Stimulated activated CD4-positive, alpha-beta T cell treated with anti-CD3 and anti-CD28 coated beads, Interleukin-4, amount 100 ng/mL, for 48 hours (primary cell): ENCODE measurements around the gene PTPRD.

Experiments
- DNase-seq, 2 donors: peaks; one replicate each; pipeline ENCODE4 v3.0.0-alpha.2; 2020; ENCODE audit warnings: low read depth in 2 of 2

Gene PTPRD

DNA sequence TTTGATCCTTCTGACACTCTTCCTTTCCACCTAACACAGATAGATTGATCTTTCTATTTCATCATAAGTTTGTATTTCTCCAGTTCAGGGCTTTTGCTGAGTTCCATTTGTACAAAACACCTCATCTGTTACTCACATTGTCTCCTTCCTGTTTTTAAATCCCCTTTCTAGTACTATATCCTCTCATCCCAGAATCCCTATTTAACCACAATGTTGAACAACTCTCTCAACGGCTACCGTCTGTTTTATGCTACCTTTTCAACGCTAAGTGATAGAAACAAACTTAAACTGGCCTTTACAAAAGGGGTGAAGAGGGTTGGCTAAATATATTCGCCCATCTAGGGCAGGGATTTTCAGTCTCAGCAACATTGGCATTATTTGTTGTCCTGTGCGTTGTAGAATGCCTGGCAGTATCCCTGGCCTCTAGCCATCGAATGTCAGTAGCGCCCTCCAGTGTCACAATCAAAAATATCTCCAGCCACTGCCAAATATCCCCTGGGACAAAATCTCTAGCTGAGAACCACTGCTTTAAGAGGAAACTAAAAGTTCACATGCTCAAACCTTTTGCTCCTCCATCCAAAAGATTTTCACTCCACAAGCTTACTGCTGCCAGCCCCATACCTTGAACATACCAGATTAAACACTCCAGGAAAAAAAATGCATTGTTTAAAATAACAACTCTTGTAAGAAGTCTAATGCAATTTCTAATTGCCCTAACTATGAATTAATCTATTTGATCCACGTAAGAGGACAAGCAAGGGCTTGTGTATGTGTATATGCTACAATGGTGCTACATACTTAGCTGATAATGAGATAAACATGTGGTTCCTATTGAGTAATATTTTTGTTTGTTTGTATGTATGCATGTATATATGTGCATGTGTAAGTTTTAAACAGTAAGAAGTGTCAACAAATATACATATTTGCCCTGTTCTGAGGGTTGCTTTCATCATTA lies 344.0 kb downstream of the PTPRD start:
- no peak for DNase-seq

DNA sequence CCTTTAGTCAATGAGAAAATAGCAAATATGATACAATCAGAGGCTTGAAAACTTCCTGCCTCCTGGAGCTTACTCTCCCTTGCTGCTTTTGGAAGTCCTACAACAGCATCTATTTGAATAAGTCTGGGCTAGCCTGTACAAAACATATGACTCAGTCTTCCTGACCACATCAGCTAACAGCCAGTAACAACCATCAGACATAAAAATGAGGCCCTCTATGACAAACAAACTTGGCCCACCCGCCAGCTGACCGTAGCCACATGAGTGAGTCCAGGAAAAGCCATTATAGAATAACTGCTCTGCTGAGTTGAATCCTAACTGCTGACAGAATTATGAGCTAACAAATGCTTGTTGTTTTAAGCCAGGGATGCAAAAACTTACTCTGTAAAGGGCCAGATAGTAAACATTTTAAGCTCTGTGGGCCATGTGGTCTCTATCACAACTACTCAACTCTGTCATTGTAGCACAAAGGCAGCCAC lies 347.6 kb downstream of the PTPRD start:
- no peak for DNase-seq

DNA sequence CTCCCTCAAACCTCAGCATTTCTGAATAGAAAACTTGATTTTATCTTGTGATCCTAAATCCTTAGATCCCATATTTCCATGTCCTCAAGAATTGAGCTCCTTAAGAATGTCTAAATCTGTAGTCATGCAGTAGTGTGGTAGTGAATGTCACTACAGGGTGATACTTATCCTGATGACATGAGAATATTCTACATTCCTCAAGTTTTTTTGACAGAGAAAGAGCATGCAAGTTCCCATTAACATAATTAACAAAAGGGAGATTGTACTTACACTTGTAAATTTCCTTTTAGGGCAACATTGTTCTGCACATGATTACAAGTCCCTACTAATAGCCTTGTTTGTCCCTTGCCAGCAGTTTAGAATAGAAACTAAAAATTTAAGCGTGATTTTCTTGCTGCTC lies 352.3 kb downstream of the PTPRD start:
- DNase-seq = no peak

DNA sequence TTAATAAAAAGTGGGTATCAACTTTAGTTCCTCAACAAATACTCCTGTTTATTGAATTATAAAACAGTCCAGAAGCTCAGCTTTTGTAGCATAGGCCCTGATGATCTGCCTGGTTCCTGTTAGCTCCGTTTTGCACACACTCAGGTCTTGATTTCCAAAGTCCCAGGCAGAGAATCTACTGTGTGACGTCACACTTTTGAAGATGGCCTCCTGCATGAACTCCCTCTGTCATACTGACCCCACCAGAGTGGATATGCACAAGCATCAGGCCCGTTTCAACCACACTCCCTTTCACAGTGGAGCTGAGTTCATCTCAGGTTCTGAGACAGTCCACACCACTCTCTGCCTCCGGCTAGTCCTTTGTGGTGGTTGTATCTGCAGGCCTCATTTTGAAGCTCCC lies 353.1 kb downstream of the PTPRD start:
- no peak for DNase-seq

DNA sequence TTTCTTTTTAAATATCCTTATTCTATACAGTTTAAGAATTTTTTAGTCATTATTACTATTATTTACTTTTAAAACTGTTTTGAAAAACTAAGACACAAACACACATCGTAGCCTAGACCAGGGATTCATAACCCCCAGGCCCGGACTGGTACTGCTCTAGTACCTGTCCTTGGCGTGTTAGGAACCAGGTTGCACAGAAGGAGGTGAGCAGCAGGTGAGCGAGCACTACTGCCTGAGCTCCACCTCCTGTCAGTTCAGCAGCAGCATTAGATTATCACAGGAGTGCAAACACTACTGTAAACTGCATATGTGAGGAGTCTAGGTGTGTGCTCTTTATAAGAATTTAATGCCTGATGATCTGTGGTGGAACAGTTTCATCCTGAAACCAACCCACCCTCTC lies 357.0 kb downstream of the PTPRD start:
- DNase-seq = no peak

DNA sequence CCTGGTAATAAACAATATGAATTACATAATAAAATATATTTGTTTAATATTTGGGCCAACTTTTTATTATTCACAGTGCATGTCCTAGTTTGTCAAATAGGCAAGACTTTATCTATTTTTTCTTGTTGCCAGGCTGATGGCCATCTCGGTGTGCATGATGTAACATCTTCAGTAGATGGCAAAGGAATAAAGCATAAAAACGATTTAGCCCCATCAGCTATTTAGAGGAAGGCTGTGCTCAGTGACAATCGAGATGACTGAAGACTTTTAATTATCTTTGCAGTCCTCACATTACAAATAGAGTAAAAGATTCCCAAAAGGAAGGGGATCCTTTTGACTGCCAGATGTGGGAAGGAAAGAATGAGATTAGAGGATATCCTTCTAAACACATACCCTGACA lies 358.5 kb downstream of the PTPRD start:
- no peak for DNase-seq

DNA sequence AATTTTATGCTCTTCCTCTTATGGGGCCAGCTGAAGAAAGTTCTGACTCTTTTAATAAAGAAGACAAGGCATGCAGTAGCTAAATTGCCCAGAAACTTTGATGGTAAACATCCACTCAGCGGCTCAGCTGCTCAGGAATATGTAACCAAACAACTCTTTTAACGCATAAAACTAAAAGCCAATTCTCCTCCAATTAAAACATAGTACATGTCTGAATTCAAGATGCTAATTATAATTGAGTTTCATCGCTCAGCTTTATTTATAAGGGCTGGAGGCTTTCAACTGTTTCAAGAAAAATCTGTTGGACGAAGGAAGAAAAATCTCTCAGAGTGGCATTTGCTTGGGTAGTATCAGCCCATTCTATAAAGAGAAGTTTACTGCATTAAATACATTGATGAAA lies 359.5 kb downstream of the PTPRD start:
- DNase-seq = no peak

DNA sequence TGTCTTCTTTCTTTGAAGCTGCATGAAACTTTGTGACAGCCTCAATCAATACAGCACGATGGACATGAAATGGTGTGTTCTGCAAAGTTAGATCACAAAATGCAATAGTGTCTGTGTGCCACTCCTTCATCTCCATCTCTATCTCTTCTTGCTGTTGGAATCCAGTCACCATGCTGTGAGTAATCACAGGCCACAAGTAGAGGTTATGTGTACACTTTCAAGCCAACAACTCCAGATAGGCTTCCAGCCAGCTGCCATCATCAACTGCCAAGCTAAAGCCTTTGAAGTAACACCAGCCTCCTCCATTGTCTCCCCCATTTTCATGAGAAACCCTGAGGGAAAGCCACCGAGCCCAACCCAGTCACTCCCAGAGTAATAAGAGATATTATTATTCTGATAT lies 360.6 kb downstream of the PTPRD start:
- no peak for DNase-seq

DNA sequence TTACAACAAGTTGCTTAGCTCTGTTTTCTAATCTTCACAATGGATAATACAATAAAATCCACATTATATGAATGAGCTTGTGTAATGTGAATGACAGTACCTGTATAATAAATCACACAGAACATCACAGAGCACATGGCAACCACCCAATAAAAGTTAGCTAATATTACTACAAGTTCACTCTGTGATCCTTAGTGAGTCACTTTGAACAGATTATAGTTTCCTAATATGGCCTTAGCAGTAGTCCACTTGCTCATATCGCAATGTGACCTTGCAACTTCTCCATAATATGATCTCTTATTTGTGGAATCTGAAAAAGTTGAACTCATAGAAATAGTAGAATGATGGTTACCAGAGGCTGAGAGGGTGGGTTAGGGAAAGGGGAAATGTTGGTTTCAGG lies 361.3 kb downstream of the PTPRD start:
- no peak for DNase-seq

DNA sequence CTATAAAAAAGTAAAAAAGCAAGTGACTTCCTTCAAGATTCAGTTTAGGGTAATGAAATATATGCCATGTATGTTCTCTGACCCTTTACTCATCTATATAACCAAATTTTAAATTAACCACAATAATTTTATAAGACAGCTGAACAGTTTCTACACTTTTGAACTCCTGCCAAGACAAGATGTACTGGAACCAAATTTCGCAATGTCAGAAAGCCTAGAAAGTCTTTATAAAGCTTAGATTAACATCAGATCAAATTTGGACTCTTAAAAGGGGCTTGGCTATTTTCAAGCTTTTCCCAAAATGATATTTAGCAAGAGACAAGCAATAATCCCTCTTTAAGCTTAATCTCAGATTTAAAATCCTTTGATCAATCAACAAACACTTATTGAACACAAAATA lies 362.6 kb downstream of the PTPRD start:
- DNase-seq = no peak

DNA sequence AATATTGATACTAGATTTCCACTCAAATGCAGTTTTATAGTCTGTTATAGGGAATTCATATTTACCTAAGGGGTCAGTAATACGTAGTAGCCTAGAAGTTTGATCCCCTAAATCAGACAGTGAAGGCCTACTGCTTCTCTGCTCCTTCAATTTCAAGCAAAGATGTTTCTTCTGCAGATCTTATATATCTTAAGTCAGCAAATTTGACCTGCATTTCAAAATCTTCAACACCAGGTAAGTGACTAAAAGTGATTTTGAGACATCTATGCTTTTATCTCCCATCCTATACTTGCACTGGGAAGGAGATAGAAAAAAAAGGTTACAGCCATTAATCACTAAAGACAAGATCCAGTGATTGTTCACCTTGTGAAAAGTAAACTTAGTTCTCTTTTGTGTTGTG lies 363.9 kb downstream of the PTPRD start:
- DNase-seq = no peak

DNA sequence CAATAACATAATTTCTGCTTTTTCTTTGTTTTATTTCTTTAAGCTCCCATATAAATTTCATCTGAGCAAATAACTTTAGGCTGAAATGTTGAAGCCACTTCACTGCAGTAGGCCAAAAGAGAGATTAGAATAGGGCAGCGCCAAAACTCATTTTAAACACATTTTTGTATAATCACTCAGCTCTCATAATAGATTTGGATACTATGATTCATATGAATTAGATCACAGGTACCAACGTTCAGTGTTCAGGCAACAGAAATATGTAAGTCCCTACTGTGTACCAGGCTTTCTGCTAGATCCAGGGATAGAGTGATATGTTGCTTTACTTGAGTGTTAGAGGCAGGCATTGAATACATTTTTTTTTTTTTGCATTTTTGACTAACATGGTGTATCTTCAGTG lies 370.5 kb downstream of the PTPRD start:
- DNase-seq = no peak

DNA sequence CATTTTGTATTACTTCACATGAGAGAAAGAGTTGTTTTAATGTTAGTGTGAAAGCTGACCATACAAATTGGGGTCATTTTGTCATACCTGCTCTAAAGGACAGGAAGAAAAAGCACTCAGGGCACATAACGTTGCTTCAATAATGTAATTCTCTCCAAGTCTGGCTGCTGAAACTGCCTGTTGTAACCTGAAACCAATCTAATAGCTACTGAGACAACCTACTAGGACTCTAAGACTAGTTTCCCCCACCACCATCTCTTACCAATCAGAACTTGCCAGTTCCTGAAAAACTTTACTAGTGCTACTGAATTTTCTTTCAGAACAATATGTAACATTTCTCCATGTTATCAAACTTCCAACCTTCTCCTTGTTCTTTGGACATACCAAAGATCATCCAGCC lies 374.7 kb downstream of the PTPRD start:
- DNase-seq = no peak

DNA sequence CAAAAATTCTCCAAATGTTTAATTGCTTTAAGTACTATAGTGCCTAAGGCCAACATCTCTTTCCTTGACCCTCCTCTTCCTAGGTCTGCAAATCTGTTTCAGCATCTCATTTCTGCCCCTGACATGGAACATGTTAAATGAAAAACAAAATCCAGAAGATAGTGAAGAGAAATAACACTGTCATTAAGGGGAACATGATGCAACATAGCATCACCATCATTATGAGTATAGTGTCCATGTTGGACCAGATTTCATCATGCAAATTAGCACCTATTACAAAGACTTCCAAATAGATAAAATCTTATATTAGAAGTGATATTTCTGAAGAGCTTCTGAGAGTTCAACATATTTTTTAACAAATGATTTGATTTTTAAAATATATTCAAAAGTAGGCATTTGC lies 375.2 kb downstream of the PTPRD start:
- no peak for DNase-seq

DNA sequence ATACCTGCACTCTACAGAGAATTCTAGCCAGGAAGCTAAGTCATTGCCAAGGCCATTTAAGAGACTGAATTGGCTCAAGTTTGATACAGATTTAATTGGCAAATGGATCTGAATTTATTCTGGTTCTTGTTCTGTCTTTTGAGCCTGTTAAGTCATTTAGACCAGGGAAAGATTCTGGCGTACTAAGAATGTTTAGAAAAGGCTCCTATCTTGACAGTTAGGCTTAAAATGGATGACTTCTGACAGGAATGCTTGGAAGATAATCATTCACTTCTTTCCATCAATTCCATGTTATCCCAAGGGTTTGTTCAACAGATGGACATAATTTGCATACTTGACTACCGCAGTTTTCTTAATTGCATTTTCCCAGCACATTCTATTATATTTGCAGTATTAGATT lies 376.6 kb downstream of the PTPRD start:
- DNase-seq = no peak

DNA sequence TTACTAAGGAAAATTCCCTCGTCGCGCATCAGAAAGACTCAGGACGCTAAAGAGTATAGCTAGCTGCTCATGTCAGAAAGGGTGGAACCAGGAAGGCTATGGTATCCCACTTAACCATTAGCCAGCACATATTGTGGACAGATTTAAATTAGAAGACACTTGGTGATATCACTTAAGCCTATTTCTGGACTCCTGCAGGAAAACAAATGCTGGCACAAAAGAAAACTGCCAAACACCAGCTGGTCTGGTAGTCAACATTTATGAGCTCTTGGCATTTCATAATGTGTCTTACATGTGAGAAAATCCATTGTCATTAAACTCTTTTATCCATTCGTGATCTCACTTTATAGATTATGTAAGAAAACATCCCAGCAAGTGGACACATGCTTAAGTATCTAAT lies 377.4 kb downstream of the PTPRD start:
- DNase-seq = no peak

DNA sequence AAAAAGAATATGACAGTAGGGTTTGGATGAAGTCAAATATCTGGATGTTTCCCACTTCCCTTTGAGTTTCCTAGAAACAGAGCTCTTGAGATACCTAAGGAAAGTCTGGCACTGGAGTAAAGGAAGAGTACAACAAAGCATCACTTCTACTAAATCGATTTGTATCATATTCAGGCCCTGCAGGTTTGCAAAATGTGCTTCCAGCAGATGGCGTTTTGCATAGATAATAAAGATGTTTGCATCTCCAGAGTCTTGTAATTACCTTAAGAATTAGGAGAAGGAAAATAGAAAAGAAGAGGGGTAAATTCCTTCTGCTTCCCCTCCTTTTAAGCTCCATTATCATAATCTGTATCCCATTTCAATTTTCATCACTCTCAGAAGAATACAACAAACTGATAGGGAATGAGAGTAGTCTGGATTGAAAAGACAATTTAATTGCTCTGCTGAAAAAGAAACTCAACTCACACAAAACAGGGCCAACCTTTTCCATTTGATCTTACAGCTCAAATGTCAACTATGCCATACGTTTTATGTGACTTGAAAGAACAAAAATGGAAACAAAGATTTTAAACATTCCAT lies 380.4 kb downstream of the PTPRD start:
- no peak for DNase-seq

DNA sequence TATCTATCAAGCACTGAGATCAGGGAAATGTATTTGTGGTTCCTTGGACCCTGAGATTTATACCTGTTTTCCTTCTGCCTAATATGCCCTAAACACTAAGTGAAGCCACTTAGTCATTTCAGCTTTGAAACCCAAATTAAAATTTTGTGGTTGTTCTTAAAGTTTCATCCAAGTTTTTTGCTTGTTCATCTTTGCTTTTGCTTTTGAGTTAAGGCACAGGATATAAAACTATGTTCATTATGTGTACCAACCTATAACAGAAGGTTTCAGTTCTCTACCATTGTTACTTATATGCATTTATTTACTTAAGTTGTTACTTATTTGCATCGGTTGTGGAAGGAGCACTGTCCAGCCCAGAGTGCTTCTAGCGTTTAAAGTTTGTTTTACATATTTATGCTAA lies 382.3 kb downstream of the PTPRD start:
- no peak for DNase-seq

DNA sequence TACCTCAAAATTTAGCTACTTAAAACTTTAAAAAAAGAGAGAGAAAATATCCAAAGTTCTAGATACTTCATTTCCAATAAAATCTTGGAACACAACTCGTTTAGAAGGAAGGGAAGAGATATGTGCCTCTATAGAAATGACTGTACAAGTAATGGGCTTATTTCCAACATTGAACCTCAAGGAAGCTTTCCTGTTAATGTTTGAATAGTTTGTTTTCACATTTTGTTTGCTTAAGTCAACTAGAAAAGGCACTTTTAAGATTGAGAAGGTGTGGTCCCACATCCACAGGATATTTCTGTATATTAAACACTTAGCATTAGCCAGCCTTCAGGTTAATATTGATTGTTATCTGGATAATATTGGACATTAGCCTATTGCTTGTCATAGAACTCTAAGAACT lies 384.7 kb downstream of the PTPRD start:
- DNase-seq = no peak

DNA sequence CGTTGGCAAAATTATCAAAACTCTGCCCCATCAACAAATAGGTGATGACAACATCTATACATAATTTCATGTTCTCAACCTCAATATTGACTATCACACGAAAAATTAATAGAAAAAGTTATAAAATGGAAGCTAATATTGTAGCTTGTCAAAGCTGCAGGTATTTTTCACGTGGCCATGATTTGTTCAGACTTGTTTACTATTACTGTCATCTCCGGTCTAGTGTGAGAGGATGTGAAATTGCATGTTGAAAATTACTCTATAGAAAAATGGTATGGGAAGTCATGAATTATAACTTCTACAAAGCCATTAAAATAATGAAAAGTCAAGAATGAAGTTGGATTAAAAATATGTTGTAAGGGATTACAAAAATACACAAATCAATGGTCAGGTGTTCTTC lies 385.8 kb downstream of the PTPRD start:
- no peak for DNase-seq

DNA sequence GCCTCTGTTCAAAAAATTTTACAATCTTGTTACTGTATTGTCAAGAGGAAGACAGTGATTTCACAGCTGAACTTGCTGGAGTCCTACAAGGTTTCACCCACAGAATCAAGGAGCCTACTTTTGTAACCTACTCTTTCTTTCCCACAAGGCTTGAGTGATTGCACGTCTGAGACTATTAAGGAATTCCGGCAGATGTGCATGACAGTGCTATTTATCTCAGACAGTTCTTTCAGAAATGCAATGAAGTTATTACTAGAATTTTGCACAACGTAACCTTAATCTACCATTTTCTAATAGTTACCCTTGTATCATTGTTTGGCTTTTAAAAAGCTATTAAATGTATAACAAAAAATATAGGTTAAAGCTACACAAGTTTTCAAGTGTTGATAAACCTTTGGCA lies 400.1 kb downstream of the PTPRD start:
- DNase-seq = no peak

DNA sequence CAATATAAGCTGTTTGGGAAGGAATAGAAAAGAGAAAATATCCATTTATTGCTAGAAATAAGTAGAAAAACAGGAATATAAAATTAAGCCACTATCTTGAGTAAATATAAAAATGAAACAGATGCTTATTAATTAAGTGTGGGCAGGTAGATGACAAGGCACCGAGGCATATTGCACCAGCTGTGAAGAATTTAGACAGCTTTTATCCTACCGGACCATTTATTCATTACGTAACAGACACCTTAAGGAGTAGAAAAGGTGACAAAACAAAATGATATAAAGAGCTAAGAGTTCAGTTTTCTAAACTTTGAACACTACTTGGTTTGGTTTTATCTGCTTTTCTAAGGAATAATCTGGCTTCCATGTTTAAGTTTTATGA lies 404.1 kb downstream of the PTPRD start:
- no peak for DNase-seq

DNA sequence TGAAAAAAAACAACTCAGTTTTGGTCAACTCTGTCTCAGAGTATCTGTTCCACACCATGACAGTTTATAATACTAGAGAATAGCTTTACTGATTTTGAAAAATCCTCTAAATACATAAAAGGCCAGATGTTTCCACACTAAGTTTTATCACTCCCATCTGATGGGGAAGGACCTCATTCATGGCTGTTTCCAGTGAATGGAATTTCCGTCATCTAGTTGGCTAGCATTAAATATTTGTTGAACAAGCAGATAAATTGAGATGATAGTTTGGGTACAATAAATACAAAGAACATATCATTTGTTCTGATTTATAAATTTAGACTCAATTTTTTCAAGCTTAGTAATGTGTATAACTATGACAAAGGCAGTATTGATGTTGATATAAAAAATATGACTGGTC lies 408.5 kb downstream of the PTPRD start:
- no peak for DNase-seq

DNA sequence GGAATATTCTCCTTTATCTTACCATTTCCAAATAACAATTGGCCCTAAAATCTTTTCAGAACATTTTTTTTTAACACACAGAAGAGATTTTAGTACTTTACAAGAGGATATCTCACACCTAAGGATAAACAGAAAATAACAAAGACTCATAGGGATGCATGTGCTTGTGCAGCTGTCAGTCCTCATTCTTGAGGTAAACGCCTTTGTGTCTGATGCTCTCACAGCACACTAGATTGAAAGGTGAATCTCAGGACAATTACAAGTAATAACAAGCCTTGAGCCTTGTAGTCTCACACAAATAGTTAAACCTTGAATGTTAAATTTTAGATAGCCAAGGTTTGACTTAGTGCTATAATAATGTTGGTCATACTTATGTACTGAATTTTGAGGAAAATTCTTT lies 439.2 kb downstream of the PTPRD start:
- no peak for DNase-seq
